ENCODE data around the gene XRRA1. TPM values are rescaled to one million over a fixed set of nuclear protein-coding genes. Genes with fewer than 3 reads are reported as not detected.
"Not testable (repeated sequence)": the region's sequence is repeated elsewhere in the genome, so short reads cannot be mapped to it uniquely, and the experiment has no call there.

The XRRA1 gene
- total RNA-seq, 1 experiment from 2014 or later, result 29.5 TPM

DNA sequence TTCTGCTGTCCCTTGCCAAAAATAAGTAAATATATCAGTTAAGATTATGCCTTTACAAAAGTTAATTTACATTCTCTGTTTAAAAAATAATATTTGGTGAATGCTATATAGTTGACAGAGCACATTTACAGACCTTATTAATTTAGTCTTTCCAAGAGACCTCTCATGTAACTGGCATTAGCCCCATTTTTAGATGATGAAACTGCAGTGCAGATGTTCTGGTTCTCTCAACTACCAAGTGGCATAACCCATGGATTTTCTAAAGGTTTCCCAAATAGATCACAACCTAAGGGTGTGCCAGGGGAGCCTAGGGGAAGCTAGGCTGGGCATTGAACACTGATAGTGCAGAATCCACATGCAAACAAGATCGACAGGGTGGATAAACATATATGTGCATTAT is 111.7 kb downstream of the XRRA1 start:
- TF ChIP-seq, protein P1, sequence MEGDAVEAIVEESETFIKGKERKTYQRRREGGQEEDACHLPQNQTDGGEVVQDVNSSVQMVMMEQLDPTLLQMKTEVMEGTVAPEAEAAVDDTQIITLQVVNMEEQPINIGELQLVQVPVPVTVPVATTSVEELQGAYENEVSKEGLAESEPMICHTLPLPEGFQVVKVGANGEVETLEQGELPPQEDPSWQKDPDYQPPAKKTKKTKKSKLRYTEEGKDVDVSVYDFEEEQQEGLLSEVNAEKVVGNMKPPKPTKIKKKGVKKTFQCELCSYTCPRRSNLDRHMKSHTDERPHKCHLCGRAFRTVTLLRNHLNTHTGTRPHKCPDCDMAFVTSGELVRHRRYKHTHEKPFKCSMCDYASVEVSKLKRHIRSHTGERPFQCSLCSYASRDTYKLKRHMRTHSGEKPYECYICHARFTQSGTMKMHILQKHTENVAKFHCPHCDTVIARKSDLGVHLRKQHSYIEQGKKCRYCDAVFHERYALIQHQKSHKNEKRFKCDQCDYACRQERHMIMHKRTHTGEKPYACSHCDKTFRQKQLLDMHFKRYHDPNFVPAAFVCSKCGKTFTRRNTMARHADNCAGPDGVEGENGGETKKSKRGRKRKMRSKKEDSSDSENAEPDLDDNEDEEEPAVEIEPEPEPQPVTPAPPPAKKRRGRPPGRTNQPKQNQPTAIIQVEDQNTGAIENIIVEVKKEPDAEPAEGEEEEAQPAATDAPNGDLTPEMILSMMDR (conservative IDR thresholded peaks at IDR 0.05), result no peak
- no peak for TF ChIP-seq EZH2 (IDR thresholded peaks at IDR 0.05; ENCODE audit: low read depth)
- no peaks in the 10 kb centered on the region for H3K4me1 ChIP-seq (replicated peaks; ENCODE audit: insufficient read depth)
- ChIA-PET CTCF (no interaction called here), POLR2A (ENCODE audit: unreplicated experiment) (no interaction called here)
- H3K79me2 ChIP-seq (ENCODE audit: low read depth), result no peaks in the 10 kb centered on the region
- H3K36me3 ChIP-seq (ENCODE audit: low read depth), result peaks cover 35% of the 10 kb centered on the region
- H4K20me1 ChIP-seq (ENCODE audit: insufficient read depth), result no peaks in the 10 kb centered on the region
- no peaks in the 10 kb centered on the region for H3K9me3 ChIP-seq (ENCODE audit: insufficient read depth, low read depth)
- no peak for DNase-seq
- no peaks in the 10 kb centered on the region for H3K27me3 ChIP-seq (ENCODE audit: insufficient read depth, low read depth)
- H2AFZ ChIP-seq, result no peak overlapping the region
- intact Hi-C loops (cut with micrococcal nuclease; ENCODE audit: unreplicated experiment), result no loop called here
- no peaks in the 10 kb centered on the region for H3K9me2 ChIP-seq (ENCODE audit: insufficient read depth)
- no peak overlapping the region for H3K27ac ChIP-seq
- no peaks in the 10 kb centered on the region for H3F3A ChIP-seq (ENCODE audit: insufficient read depth, low read depth)
- BruUV-seq (replicated peaks), result no TSS peak
- H3K4me3 ChIP-seq, result no peak overlapping the region
- H3K4me2 ChIP-seq, result no peak overlapping the region

DNA sequence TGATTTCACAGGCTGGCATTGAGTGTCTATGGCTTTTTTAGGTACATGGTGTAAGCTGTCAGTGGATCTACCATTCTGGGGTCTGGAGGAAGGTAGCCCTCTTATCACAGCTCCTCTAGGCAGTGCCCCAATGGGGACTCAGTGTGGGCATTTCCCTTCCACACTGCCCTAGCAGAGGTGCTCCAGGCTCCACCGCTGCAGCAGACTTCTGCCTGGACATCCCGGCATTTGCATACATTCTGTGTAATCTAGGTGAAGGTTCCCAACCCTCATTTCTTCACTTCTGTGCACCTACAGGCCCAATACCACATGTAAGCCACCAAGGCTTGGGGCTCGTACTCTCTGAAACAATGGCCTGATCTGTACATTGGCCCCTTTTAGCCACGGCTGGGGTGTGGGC is 122.0 kb downstream of the XRRA1 start:
- no peaks in the 10 kb centered on the region for H4K20me1 ChIP-seq (ENCODE audit: insufficient read depth)
- TF ChIP-seq EZH2 (IDR thresholded peaks at IDR 0.05; ENCODE audit: low read depth), result no peak
- TF ChIP-seq, protein P1 (conservative IDR thresholded peaks at IDR 0.05), result no peak
- BruUV-seq (replicated peaks), result no TSS peak
- H3K9me2 ChIP-seq (ENCODE audit: insufficient read depth), result 0 out of 2 replicates have a peak, but pooled peaks cover 3% of the 10 kb centered on the region
- peaks cover 47% of the 10 kb centered on the region for H3K9me3 ChIP-seq (ENCODE audit: insufficient read depth, low read depth)
- H3K4me2 ChIP-seq, result no peak overlapping the region
- ChIA-PET POLR2A (ENCODE audit: unreplicated experiment) (no interaction called here), CTCF (no interaction called here)
- H3K4me3 ChIP-seq, result no peak overlapping the region
- H3F3A ChIP-seq (ENCODE audit: insufficient read depth, low read depth), result 0 out of 2 replicates have a peak, but pooled peaks cover 5% of the 10 kb centered on the region
- H3K79me2 ChIP-seq (ENCODE audit: low read depth), result peaks cover 9% of the 10 kb centered on the region; the same call in 1 of the 2 replicates
- H3K36me3 ChIP-seq (ENCODE audit: low read depth), result peaks cover 47% of the 10 kb centered on the region
- H3K27me3 ChIP-seq (ENCODE audit: insufficient read depth, low read depth), result no peaks in the 10 kb centered on the region
- intact Hi-C loops (cut with micrococcal nuclease; ENCODE audit: unreplicated experiment), result no loop called here
- no peak for DNase-seq
- H3K27ac ChIP-seq, result no peak overlapping the region
- no peaks in the 10 kb centered on the region for H3K4me1 ChIP-seq (replicated peaks; ENCODE audit: insufficient read depth)
- H2AFZ ChIP-seq, result no peak overlapping the region

DNA sequence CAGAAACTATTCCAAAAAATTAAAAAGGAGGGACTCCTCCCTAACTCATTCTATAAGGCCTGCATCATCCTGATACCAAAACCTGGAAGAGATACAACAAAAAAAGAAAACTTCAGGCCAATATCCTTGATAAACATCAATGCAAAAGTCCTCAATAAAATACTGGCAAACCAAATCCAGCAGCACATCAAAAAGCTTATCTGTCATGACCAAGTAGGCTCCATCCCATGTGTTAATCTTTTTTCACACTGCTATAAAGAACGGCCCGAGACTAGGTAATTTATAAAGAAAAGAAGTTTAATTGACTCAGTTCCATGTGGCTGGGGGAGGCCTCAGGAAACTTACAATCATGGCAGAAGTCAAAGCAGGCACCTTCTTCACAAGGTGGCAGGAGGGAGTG is 123.3 kb downstream of the XRRA1 start:
- DNase-seq; H3K4me2 ChIP-seq; H3K79me2 ChIP-seq (ENCODE audit: low read depth); CTCF ChIA-PET; H3K27me3 ChIP-seq (ENCODE audit: insufficient read depth, low read depth); H3K9me2 ChIP-seq (ENCODE audit: insufficient read depth); H3K4me1 ChIP-seq (replicated peaks; ENCODE audit: insufficient read depth); H3K27ac ChIP-seq; H3F3A ChIP-seq (ENCODE audit: insufficient read depth, low read depth); H3K4me3 ChIP-seq; H4K20me1 ChIP-seq (ENCODE audit: insufficient read depth); BruUV-seq (replicated peaks); intact Hi-C loops (cut with micrococcal nuclease; ENCODE audit: unreplicated experiment); POLR2A ChIA-PET (ENCODE audit: unreplicated experiment); H2AFZ ChIP-seq: not testable (repeated sequence)
- Histone ChIP-seq H3K9me3 (ENCODE audit: insufficient read depth, low read depth) (peaks cover 47% of the 10 kb centered on the region), H3K36me3 (ENCODE audit: low read depth) (peaks cover 50% of the 10 kb centered on the region)

DNA sequence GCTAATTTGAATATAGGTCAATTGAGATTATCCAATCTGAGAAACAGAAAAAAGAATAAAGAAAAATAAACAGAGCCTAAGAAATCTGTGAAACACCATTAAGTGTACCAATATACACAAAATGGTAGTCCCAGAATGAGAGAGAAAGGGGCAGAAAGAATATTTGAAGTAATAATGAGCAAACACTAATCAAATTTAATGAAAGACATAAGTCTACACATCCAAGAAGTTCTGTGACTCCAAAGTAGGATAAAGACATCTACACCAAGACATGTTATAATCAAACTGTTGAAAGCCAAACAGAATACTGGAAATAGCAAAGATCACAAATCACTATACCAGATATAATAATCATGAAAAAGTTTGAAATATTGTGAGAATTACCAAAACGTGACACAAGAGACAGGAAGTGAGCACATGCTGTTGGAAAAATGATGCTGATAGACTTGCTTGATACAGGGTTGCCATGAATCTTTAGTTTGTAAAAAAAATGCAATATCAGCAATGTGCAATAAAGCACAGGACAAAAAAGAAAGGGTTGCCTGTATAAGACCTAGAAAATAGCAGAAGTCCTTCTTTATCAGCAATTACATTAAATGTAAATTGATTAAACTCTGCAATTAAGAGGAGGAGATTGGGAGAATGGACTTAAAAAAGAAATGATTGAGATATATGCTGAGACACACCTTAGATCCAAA is 124.5 kb downstream of the XRRA1 start:
- Histone ChIP-seq H4K20me1 (ENCODE audit: insufficient read depth) (no peaks in the 10 kb centered on the region), H3K4me1 (replicated peaks; ENCODE audit: insufficient read depth) (no peaks in the 10 kb centered on the region), H3K9me3 (ENCODE audit: insufficient read depth, low read depth) (peaks cover 47% of the 10 kb centered on the region), H3K27me3 (ENCODE audit: insufficient read depth, low read depth) (no peaks in the 10 kb centered on the region), H3K4me2 (no peak overlapping the region), H3K9me2 (ENCODE audit: insufficient read depth) (no peaks in the 10 kb centered on the region), H3K79me2 (ENCODE audit: low read depth) (peaks cover 9% of the 10 kb centered on the region; the same call in 1 of the 2 replicates), H3F3A (ENCODE audit: insufficient read depth, low read depth) (0 out of 2 replicates have a peak, but pooled peaks cover 5% of the 10 kb centered on the region), H3K27ac (no peak overlapping the region), H2AFZ (no peak overlapping the region), H3K36me3 (ENCODE audit: low read depth) (peaks cover 56% of the 10 kb centered on the region), H3K4me3 (no peak overlapping the region)
- ChIA-PET POLR2A (ENCODE audit: unreplicated experiment) (no interaction called here), CTCF (no interaction called here)
- TF ChIP-seq, protein P1 (conservative IDR thresholded peaks at IDR 0.05), result no peak
- TF ChIP-seq EZH2 (IDR thresholded peaks at IDR 0.05; ENCODE audit: low read depth), result no peak
- intact Hi-C loops (cut with micrococcal nuclease; ENCODE audit: unreplicated experiment), result no loop called here
- no TSS peak for BruUV-seq (replicated peaks)
- no peak for DNase-seq

All from PC-9 (cell line).